NOMO-1 treated with dmso at 0.1 percent for 144 hours (cell line): Measurements from ENCODE around the gene RPS19BP1.
"Not testable (repeated sequence)": the region's sequence is repeated elsewhere in the genome, so short reads cannot be mapped to it uniquely, and the experiment has no call there.

Experiments used
- DNase-seq: peaks from one replicate; lab custom pipeline; 2025; ENCODE audit not compliant: unreplicated experiment; lab: John Stamatoyannopoulos, UW

The RPS19BP1 gene

GRCh38 chr22:39514373-39514973 lies 18.1 kb downstream of the RPS19BP1 start:
- DNase-seq = no peak

GRCh38 chr22:39513791-39514190 lies 18.8 kb downstream of the RPS19BP1 start:
- no peak for DNase-seq

DNA sequence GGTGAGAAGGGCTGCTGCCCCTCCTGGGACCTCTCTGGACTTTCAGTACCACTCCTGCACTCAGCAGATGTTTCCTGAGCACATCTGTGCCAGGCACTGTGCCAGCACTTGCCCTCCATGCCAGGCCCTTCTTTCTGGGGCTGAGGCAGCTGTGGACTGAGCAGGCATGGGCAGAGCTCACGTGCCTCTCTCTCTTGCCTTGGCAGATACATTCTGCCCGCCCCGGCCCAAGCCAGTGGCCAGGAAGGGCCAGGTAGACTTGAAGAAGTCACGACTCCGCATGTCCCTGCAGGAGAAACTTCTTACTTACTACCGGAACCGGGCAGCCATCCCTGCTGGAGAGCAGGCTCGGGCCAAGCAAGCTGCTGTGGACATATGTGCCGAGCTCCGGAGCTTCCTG lies 20.5 kb downstream of the RPS19BP1 start:
- DNase-seq = no peak

- DNase-seq = no peak
These were observed 21.3 kb downstream of the RPS19BP1 start for GRCh38 chr22:39511226-39511625.

DNA sequence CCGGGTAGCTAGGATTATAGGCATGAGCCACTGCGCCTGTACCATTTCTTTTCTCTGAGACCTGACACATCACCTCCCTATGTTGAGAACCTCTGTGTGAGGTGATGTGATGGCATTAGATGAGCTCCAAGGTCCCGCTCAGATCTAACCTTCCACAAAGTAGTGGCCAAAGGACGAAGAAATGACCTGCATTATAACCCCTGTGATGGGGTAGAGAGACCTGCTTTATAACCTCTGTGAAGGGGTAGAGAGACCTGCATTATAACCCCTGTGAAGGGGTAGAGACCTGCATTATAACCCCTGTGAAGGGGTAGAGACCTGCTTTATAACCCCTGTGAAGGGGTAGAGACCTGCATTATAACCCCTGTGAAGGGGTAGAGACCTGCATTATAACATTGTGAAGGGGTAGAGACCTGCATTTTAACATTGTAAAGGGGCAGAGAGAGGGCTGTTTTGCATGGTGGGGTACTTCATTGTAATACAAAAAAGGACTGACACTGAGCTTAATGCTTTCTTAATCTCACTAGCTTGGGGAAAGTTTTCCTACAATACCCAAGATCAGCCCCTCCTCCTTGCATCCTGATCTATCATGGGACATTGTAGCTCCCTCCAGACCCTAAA lies 21.9 kb downstream of the RPS19BP1 start:
- DNase-seq = no peak

DNA sequence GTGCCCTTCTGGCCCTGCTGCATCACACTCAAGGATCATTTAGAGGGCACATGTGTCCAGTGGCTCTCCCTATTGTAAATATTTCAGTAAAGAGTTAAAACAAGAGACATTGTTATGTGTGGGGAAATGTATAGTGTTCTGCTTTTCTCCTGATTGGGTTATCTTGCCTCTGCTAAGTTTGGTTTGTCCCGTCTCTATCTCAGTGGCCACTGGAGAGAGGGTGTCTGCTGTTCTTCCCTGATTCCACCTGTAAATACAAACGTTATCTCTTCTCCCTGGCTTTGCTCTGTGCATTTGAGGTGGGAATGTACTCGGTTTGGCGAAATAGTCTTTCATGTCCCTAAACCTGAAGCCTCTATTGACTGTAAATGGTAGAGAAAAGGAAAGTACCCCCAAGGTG lies 24.2 kb downstream of the RPS19BP1 start:
- no peak for DNase-seq

DNA sequence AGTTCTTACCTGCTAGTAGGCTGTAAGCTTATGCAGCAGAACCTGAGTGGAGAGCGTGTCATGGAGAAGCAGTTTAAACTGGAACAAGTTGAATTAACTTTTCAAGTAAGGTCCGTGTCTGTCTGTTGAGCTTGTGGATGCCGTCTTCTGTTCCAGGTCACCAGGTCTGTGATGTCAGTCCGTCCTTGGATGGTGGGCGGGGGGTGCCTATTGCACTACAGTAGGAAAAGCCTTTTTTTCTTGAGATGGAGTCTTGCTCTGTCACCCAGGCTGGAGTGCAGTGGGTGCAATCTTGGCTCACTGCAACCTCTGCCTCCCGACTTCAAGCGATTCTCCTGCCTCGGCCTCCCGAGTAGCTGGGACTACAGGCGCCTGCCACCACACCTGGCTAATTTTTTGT lies 25.5 kb downstream of the RPS19BP1 start:
- not testable (repeated sequence) for DNase-seq

DNA sequence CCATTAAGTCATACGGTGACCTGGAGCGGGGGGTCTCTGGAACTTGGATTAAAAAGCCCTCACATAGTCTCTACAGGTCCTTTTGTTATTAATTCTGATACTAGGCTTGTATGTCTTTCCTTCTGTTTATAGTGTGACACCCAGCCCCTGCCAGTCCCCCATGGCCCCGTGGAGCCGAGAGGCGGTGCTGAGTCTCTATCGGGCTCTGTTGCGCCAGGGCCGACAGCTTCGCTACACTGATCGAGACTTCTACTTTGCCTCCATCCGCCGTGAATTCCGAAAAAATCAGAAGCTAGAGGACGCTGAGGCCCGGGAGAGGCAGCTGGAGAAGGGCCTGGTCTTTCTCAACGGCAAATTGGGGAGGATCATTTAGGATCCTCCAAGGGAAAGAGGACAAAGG lies 28.5 kb downstream of the RPS19BP1 start:
- no peak for DNase-seq

- DNase-seq = no peak
These were observed 28.9 kb downstream of the RPS19BP1 start for GRCh38 chr22:39503630-39504029.

GRCh38 chr22:39502789-39503409 lies 29.6 kb downstream of the RPS19BP1 start:
- peak; percentile 17 for DNase-seq

- peak; percentile 89 for DNase-seq
These were observed 30.3 kb downstream of the RPS19BP1 start, which contains the start of gene MIEF1 for GRCh38 chr22:39502109-39502788. MIEF1 (plus strand) TSS chr22:39502290; CDS start chr22:39511295, 9,005 bp downstream.

DNA sequence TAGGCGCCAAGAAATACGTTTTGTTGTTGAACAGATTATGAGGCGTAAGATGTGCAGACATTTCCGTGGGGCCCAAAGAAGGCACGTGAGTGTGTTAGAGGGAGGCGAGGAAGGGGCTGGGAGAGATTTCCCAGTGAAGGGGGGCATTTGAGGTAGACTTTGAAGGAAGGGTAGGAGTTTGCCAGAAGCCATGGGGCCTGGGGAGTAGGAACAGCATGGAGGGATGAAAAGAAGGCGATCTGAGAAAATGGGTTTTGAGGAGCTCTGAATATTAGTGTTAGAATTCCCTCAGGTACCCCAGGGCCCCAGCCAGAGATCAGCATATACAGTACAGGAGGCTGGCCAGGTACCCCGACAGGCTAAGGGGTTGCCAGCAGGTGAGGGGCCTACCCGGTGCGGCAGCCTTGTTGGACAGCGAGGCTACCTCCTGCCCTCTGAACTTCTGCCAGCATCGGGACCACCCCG lies 30.9 kb downstream of the RPS19BP1 start:
- DNase-seq = no peak

DNA sequence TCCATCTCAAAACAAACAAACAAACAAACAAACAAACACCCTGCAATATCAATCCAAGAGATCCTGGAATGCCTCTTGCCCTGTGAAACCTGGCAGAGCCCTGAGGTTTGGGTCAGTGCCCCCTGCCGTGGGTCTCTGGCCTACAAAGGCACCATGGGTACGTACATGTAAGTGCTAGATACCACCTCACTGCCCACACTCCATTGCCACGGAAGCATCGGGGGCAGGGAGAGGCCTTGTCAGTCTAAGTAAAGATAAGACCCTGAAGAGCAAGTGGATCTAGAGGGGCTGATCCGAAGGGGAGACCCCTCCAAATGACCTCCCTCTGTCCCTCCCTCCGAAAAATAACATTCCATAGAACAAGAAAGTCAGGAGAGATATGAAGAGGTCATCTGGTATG lies 32.4 kb downstream of the RPS19BP1 start:
- no peak for DNase-seq

DNA sequence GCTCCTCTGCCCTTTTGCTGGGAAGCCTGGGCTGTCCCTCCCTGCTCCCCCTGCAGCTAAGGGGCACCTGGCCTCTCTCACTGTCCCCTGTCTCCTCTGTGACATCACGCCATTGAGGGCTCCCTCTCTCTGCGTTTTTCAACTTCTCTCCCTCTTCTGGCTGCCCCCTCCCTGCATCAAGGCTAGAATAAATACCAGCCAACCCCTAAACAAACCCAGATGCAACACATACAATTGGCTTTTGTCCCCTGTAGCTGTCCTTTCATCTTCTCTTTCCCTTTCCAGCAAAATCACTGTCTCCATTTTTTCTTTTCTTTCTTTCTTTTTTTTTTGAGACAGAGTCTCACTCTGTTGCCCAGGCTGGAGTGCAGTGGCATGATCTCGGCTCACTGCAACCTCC lies 33.7 kb downstream of the RPS19BP1 start:
- DNase-seq = no peak

DNA sequence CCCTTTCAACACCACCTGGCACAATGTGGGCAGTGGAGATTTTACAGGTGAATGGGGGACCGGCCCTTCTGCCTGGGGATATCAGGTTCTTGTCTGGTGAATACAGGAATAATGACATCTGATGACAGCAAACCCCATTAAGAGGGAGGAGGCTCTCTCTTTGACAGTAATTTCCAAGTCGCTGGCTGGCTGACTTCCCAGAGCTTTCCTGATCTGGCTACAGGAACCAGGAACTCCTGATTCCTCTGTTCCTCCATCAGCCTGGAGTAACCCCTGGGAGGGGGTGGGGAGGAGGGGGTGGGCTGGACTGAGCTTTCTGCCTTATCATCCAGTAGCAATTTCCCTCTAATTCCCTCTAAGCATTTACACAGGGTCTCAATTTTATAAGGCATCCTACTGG lies 34.2 kb downstream of the RPS19BP1 start:
- no peak for DNase-seq

DNA sequence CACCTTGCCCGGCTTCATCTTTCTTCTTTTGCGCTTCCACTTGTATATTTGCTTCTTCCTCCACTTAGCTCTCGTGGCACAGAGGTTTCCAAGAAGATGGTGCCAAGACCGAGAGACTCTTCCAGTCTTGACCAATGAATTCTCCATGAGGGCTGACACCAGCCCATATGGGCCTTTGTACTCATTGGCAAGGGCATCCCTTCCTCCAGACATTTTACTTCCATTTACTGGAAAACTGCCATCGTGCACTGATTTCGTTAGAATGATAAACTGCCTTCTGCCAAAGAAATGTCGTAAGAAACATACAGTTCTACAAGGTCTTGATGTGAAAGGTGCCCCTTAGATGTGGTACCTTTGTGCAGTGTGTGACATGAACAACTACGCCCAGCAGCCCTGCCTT lies 35.1 kb downstream of the RPS19BP1 start:
- no peak for DNase-seq

DNA sequence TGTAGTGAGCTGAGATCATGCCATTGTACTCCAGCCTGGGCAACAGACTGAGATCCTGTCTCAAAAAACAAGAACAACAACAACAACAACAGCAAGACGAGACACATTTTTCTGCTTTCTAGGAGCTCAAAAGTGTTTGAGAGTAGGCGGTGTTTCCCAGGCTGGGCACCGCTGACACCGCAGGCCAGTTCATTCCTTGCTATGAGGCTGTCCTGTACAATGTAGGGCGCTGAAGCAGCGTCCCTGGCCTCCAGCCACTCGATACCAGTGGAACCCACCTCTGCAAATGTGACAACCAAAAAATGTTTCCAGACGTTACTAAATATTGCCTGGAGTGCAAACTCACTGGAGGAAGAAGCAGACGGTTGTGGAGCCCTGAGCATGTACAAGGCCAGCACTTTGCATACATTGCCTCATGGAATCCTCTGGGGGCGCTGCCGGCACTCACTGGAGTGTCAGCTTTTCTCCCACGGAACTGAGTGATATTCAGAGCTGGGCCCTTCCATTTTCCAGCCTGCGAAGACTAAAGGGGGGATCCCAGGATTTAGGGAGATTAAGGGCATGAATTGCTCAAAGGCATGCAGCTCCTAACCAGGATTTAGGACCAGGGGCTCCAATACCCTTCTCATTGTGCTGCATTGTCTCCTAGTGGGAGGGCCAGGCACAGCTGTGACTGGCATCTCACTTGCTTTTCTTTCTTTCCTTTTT lies 36.3 kb downstream of the RPS19BP1 start:
- peak; percentile 45 for DNase-seq

DNA sequence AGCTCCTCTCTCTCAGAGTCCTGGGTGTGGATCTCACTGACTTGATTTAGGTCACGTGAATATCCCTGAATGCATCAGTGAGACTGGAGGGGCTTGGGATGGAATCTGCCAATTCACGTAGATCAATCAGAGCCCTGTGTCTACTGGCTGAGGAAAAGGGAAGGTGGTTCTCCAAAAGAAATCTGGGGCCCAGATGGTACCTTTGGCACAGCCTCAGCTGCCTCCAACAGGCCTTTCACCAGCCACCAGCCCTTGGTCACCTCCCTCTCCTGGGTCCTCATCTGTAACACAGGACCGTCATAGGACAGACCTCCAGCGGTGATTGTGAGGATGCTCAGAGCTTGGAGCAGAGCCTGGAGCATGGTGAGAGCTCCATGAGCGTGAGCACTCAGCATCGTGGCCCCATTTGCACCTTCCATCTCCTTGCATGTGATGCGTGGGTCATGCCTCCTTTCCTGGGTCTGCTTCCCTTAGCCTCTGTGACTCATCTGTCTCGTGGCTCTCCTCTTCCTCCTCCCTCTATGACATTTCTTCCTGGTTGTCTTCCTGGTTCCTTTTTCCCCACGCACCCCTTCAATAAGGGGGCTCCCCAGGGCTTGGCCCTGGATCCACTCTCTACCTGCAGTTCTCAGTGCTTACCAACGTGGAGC lies 38.0 kb downstream of the RPS19BP1 start:
- DNase-seq = peak; percentile 0

GRCh38 chr22:39493759-39494158 lies 38.8 kb downstream of the RPS19BP1 start:
- DNase-seq = no peak

DNA sequence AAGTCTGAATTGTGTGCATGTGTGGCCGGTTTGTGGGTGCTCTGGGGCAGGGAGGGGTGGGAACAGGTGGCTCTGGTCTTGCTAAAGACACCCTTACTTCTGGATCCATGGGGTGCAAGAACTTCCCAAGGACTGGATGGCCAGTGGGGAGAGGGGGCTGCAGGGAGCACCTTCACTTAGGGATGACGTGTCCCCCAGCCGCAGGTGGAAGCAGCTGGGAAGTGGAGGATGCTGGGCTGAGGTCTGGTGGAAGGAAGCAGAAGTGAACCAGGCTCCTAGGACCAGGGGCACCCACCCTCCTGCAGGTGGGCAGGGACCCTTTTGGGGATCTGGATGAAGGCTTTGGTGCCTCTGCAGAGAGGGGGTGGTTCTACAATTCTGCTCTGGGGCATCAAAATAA lies 40.4 kb downstream of the RPS19BP1 start:
- DNase-seq = no peak

DNA sequence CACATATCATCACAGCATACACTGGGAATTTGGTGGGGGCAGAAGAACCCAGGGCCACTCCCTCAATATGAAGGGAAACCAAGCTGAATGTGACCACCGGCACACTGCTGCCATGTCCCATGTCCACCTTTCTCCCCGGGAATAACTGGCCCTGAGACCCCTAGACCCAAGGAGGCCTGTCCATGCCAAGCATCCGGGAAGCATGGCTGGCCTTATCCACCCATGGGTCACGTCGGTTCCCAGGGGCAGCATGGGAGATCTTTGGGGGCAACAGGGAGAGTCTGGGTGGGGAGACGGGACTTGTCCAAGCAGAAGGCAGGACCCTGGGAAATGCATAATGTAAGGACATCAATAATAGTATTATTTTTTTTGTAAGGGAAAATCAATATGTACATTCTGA lies 40.9 kb downstream of the RPS19BP1 start:
- no peak for DNase-seq
